K562 (cell line): ENCODE results near the gene PCDHGA7. TPM values are rescaled to one million over a fixed set of nuclear protein-coding genes. Genes with fewer than 3 reads are reported as not detected.
A peak's percentile ranks its signal among the peaks of the same experiment; 100 is the strongest.

Source experiments
- E2F6 ChIP-seq, 2 experiments: IDR thresholded peaks; 2 replicates each; pipeline ENCODE4 v1.6.1; 2011; ENCODE audit warnings: borderline replicate concordance in 1 of 2, control low read depth in 1 of 2, low read depth in 1 of 2, low read length in 1 of 2, mild to moderate bottlenecking in 1 of 2, mixed read lengths in 1 of 2, moderate library complexity in 1 of 2; ENCODE audit not compliant: insufficient read depth in 1 of 2, insufficient read length in 1 of 2, poor library complexity in 1 of 2, severe bottlenecking in 1 of 2; ENCODE audit errors: extremely low read depth in 1 of 2
- ETS2 ChIP-seq: IDR thresholded peaks from 2 replicates; pipeline ENCODE4 v1.6.1; 2016; ENCODE audit warnings: borderline replicate concordance, missing genetic modification characterization, mild to moderate bottlenecking, moderate library complexity, missing compliant biosample characterization; ENCODE audit not compliant: poor library complexity, severe bottlenecking
- HNRNPL ChIP-seq: fragments of 200-400 bp; formaldehyde crosslinking; IDR thresholded peaks from 2 replicates; pipeline ENCODE4 v1.6.1; 2017; ENCODE audit warnings: low read depth, mild to moderate bottlenecking, low read length
- PHB2 ChIP-seq: fragments of 450-650 bp; IDR thresholded peaks from 2 replicates; pipeline ENCODE4 v1.6.1; 2017; ENCODE audit warnings: low read depth
- SMARCA5 ChIP-seq: fragments of 450-650 bp; IDR thresholded peaks from 2 replicates; pipeline ENCODE4 v1.6.1; 2016
- TAL1 ChIP-seq: fragments of 450-650 bp; IDR thresholded peaks from 2 replicates; pipeline ENCODE4 v1.6.1; 2016; ENCODE audit warnings: mild to moderate bottlenecking
- TCFL5 ChIP-seq: fragments of 250-450 bp; sonication (Bioruptor Pico); conservative IDR thresholded peaks from 2 replicates; pipeline ENCODE4 v1.6.1; 2021; ENCODE audit warnings: mild to moderate bottlenecking, moderate library complexity, matching md5 sums
- WHSC1 ChIP-seq: IDR thresholded peaks from one replicate; pipeline ENCODE4 v1.6.1; 2012; ENCODE audit warnings: low read length, control low read depth, inconsistent platforms
- ZBTB40 ChIP-seq, 2 experiments: fragments of 450-650 bp in 1 of 2; sonication (generic) in 1 of 2; formaldehyde crosslinking in 1 of 2; IDR thresholded peaks; 2 replicates each; pipeline versions ENCODE4 v1.7.1 to v1.9.0; 2016 to 2022; ENCODE audit warnings: inconsistent platforms in 1 of 2, mild to moderate bottlenecking in 1 of 2, missing genetic modification reagents in 1 of 2
- ZNF174 ChIP-seq: fragments of 250-450 bp; sonication (Bioruptor Pico); IDR thresholded peaks from 2 replicates; pipeline ENCODE4 v1.4.0; 2020; ENCODE audit warnings: mild to moderate bottlenecking
- ZNF507 ChIP-seq: conservative IDR thresholded peaks from 2 replicates; pipeline ENCODE4 v1.6.1; 2017; ENCODE audit warnings: missing genetic modification characterization, missing compliant biosample characterization
- ZNF583 ChIP-seq: fragments of 250-450 bp; sonication (Bioruptor Pico); IDR thresholded peaks from 2 replicates; pipeline ENCODE4 v1.4.0; 2020
- polyA plus RNA-seq, 8 experiments: library from polyadenylated mRNA; depleted of rRNA in 4 of 8; stranded (reverse) in 5 of 8; unstranded in 3 of 8; fragments of >200 nt; fragmentation: Nextera tagmentation in 2 of 8; fragmentation: Illumina TruSeq in 1 of 8; extraction: Ambion mirVana in 2 of 8; extraction: Trizol in 1 of 8; gene quantifications; 2 replicates each; pipeline versions ENCODE4 v1.2.1 to v1.2.3, GENCODE V29; 2011 to 2014; ENCODE audit warnings: inconsistent platforms in 1 of 8, missing spikeins in 1 of 8
- total RNA-seq, 7 experiments: library from RNA; depleted of rRNA in 6 of 7; stranded (reverse); fragments of >200 nt in 6 of 7; fragmentation: Illumina TruSeq in 2 of 7; extraction: Trizol in 2 of 7; gene quantifications; 2 replicates each; pipeline versions ENCODE4 v1.2.1 to v1.2.3, GENCODE V29; 2011 to 2021; ENCODE audit warnings: low replicate concordance in 1 of 7
- TF ChIP-seq, protein P1 (sequence below), 3 experiments: IDR thresholded peaks in 2 of 3; conservative IDR thresholded peaks in 1 of 3; 2 replicates each; pipeline ENCODE4 v1.5.1; 2011 to 2012; ENCODE audit warnings: low read length in 3 of 3, mild to moderate bottlenecking in 3 of 3, control low read depth in 2 of 3, improper control_type of control experiment in 1 of 3, inconsistent platforms in 1 of 3, low read depth in 1 of 3, mixed read lengths in 1 of 3, moderate library complexity in 1 of 3; ENCODE audit not compliant: insufficient read depth in 2 of 3
- TF ChIP-seq, protein P2 (sequence below): fragments of 450-650 bp; formaldehyde crosslinking; IDR thresholded peaks from 2 replicates; pipeline ENCODE4 v1.4.0; 2020; ENCODE audit warnings: mild to moderate bottlenecking, moderate library complexity

The PCDHGA7 gene
- total and polyA plus RNA-seq, 9 of the 15 experiments (the other 6 are each of a cell fraction or from before 2014, with no cell fraction given) = 0.03 to 0.11 (median 0.06) TPM; not detected in 5

DNA sequence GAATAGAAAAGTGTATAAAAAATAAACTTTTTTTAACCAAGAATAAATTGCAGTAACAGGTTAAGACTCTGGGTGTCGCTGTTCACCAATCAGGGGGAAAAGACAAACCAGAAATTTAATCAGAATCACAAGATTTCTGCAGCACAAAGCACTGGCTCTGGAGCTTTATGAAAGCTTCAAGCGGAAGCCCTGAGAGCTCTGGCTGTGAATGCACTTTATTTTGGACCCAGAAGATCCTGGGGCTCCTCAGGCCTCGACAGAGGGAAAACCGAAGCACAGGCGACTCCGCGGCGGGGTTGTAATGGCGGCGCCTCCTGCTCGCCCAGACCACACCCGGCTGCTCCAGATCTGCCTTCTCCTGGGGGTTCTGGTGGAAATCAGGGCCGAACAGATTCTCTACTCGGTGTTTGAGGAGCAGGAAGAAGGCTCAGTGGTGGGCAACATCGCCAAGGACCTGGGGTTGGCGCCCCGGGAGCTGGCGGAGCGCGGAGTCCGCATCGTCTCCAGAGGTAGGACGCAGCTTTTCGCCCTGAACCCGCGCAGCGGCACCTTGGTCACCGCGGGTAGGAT is 27.6 kb upstream of the PCDHGA7 start, which contains the start of gene PCDHGA4 (continued):
- TF ChIP-seq, protein P1, sequence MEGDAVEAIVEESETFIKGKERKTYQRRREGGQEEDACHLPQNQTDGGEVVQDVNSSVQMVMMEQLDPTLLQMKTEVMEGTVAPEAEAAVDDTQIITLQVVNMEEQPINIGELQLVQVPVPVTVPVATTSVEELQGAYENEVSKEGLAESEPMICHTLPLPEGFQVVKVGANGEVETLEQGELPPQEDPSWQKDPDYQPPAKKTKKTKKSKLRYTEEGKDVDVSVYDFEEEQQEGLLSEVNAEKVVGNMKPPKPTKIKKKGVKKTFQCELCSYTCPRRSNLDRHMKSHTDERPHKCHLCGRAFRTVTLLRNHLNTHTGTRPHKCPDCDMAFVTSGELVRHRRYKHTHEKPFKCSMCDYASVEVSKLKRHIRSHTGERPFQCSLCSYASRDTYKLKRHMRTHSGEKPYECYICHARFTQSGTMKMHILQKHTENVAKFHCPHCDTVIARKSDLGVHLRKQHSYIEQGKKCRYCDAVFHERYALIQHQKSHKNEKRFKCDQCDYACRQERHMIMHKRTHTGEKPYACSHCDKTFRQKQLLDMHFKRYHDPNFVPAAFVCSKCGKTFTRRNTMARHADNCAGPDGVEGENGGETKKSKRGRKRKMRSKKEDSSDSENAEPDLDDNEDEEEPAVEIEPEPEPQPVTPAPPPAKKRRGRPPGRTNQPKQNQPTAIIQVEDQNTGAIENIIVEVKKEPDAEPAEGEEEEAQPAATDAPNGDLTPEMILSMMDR (IDR thresholded peaks at IDR 0.05 in 2 of 3, conservative IDR thresholded peaks at IDR 0.05 in 1 of 3; ENCODE audit: insufficient read depth in 2 of 3, low read depth in 1 of 3, low read length in 3 of 3) = peak; percentile 47 to 69 (median 64); a peak in 4 of 6 replicates
- TF ChIP-seq ZNF507 (tag) = no peak
- TF ChIP-seq TCFL5 (CRISPR knock-in tag) = no peak
- TF ChIP-seq, protein P2, sequence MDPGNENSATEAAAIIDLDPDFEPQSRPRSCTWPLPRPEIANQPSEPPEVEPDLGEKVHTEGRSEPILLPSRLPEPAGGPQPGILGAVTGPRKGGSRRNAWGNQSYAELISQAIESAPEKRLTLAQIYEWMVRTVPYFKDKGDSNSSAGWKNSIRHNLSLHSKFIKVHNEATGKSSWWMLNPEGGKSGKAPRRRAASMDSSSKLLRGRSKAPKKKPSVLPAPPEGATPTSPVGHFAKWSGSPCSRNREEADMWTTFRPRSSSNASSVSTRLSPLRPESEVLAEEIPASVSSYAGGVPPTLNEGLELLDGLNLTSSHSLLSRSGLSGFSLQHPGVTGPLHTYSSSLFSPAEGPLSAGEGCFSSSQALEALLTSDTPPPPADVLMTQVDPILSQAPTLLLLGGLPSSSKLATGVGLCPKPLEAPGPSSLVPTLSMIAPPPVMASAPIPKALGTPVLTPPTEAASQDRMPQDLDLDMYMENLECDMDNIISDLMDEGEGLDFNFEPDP (CRISPR knock-in tag) = no peak
- TF ChIP-seq ZBTB40 (IDR thresholded peaks at IDR 0.05) = no peak
- no peak for TF ChIP-seq ZBTB40 (CRISPR knock-in tag; IDR thresholded peaks at IDR 0.05)
- TF ChIP-seq ZNF174 = no peak
- no peak for TF ChIP-seq ETS2 (tag)
- no peak for TF ChIP-seq ZNF583 (CRISPR knock-in tag)
- TF ChIP-seq WHSC1 = no peak
- TF ChIP-seq TAL1 = no peak
- no peak for TF ChIP-seq HNRNPL
- TF ChIP-seq E2F6 (IDR thresholded peaks at IDR 0.05; ENCODE audit: borderline replicate concordance in 1 of 2, extremely low read depth in 1 of 2, insufficient read depth in 1 of 2, insufficient read length in 1 of 2, low read depth in 1 of 2, low read length in 1 of 2, poor library complexity in 1 of 2, severe bottlenecking in 1 of 2) = peak in 1 of 2 experiments; percentile 19
- no peak for TF ChIP-seq SMARCA5
- TF ChIP-seq PHB2 = no peak
